NCI-H2227 treated with DMSO at 0.1 percent for 48 hours (cell line): ENCODE results near the gene DGKB.

Experiments used
- DNase-seq: peaks from one replicate; lab custom pipeline; 2025; lab: John Stamatoyannopoulos, UW

The DGKB gene

GRCh38 chr7:14902589-14903067 lies at the start of gene DGKB:
Gene DGKB, minus strand, starts transcription at chr7:14902751.
- DNase-seq = peak; percentile 72

- no peak for DNase-seq
These were observed 47.5 kb upstream of the DGKB start for GRCh38 chr7:14950013-14950412.

- DNase-seq = no peak
These were observed 35.6 kb upstream of the DGKB start for GRCh38 chr7:14938181-14938580.

GRCh38 chr7:14937581-14937980 lies 35.0 kb upstream of the DGKB start:
- DNase-seq = no peak

- DNase-seq = no peak
These were observed 34.0 kb upstream of the DGKB start for GRCh38 chr7:14936554-14936953.

GRCh38 chr7:14934839-14935238 lies 32.3 kb upstream of the DGKB start:
- no peak for DNase-seq

GRCh38 chr7:14931511-14932215 lies 29.1 kb upstream of the DGKB start:
- DNase-seq = no peak

- no peak for DNase-seq
These were observed 21.8 kb upstream of the DGKB start for GRCh38 chr7:14924398-14924797.

- DNase-seq = no peak
These were observed 8.5 kb upstream of the DGKB start for GRCh38 chr7:14911077-14911476.

- DNase-seq = no peak
These were observed 6.1 kb upstream of the DGKB start for GRCh38 chr7:14908697-14909096.

GRCh38 chr7:14905764-14906163 lies 3.2 kb upstream of the DGKB start:
- no peak for DNase-seq

- DNase-seq = no peak
These were observed 2.5 kb downstream of the DGKB start for GRCh38 chr7:14900051-14900450.

- no peak for DNase-seq
These were observed 3.5 kb downstream of the DGKB start for GRCh38 chr7:14899030-14899429.

- DNase-seq = no peak
These were observed 6.1 kb downstream of the DGKB start for GRCh38 chr7:14896461-14896860.

- DNase-seq = no peak
These were observed 7.7 kb downstream of the DGKB start for GRCh38 chr7:14894826-14895225.

- DNase-seq = no peak
These were observed 9.6 kb downstream of the DGKB start for GRCh38 chr7:14892961-14893360.

GRCh38 chr7:14891289-14891688 lies 11.3 kb downstream of the DGKB start:
- DNase-seq = no peak

GRCh38 chr7:14888962-14889361 lies 13.6 kb downstream of the DGKB start:
- no peak for DNase-seq

- no peak for DNase-seq
These were observed 16.0 kb downstream of the DGKB start for GRCh38 chr7:14886533-14886932.

- DNase-seq = no peak
These were observed 26.5 kb downstream of the DGKB start for GRCh38 chr7:14875941-14876587.

- DNase-seq = no peak
These were observed 30.7 kb downstream of the DGKB start for GRCh38 chr7:14871880-14872279.

GRCh38 chr7:14870394-14870793 lies 32.2 kb downstream of the DGKB start:
- DNase-seq = no peak

GRCh38 chr7:14868937-14869336 lies 33.6 kb downstream of the DGKB start:
- DNase-seq = no peak

- no peak for DNase-seq
These were observed 41.1 kb downstream of the DGKB start for GRCh38 chr7:14861456-14861855.
